Mononuclear cell (primary cell): Measurements from ENCODE around the gene CFAP77. TPM values are rescaled to one million over a fixed set of nuclear protein-coding genes. Genes with fewer than 3 reads are reported as not detected.

Experiments used
- H3K27me3 ChIP-seq: 2 replicates; pipeline ENCODE4 v1.6.0; 2011; ENCODE audit warnings: low read length, control low read depth; ENCODE audit not compliant: insufficient read depth
- H3K4me1 ChIP-seq: 2 replicates; pipeline ENCODE4 v1.5.1; 2011; ENCODE audit warnings: mild to moderate bottlenecking, low read length, control low read depth; ENCODE audit not compliant: insufficient read depth
- H3K4me3 ChIP-seq: 2 replicates; pipeline ENCODE4 v1.5.1; 2011; ENCODE audit warnings: mild to moderate bottlenecking, low read length, moderate library complexity
- H3K9me3 ChIP-seq: 2 replicates; pipeline ENCODE4 v1.5.1; 2011; ENCODE audit warnings: low read depth, mild to moderate bottlenecking, control low read depth, low read length
- total RNA-seq: library from RNA; depleted of rRNA; stranded (reverse); fragments of >200 nt; gene quantifications from one replicate; pipeline ENCODE4 v1.2.3, GENCODE V29; 2012

The CFAP77 gene
- total RNA-seq, 1 donor: not detected

DNA sequence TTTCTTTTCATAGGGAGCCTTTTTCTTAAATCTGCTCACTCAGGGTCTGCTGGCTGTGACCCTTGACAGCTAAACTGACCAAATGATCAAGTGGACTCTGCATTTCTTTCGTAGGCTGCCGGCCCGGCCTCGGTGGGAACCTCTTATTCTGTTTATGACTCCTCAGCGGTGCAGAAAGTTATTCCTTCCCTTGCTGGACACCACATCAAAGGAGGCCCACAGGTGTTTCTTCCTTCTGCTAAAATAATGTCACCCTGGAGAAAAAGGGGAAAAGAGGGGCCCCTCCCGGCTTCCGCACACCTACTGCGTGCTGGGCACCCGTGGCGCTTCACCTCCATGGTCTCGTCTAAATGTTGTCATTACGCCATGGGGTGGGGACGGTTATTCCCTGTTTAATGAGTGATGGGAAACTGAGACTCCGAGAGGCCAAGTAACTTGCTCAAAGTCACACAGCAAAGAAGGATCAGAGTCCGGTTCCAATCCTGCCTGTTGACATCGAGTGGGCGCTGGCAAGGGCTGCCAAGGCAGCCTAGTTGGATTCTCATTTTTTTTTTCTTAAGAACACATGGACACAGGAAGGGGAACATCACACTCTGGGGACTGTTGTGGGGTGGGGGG lies 72.3 kb downstream of the CFAP77 start:
- Histone ChIP-seq H3K27me3 (peaks cover 17% of the 10 kb centered on the region), H3K4me1 (peaks cover 7% of the 10 kb centered on the region), H3K4me3 (no peak overlapping the region), H3K9me3 (no peaks in the 10 kb centered on the region)

DNA sequence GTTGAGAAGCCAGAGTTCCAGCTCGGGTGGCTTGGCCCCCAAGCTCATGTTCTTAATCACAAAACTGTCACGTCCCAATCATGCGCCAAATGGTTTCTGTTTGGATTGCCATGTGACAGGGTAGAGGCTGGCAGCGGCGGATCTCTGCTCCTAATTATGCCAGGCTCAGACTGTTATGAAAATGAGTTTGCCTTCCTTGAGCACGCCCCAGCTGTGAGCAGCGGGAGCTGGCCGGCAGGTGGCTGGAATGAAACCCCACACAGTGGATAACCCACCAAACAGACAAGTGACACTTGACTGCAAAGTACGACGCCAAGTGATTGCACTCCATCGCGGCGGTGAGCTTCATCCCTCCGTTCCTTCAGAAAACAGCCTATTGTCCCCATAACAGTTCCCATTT lies 75.4 kb downstream of the CFAP77 start:
- no peaks in the 10 kb centered on the region for H3K9me3 ChIP-seq
- H3K27me3 ChIP-seq: peaks cover 30% of the 10 kb centered on the region
- H3K4me3 ChIP-seq: no peak overlapping the region
- H3K4me1 ChIP-seq: peaks cover 17% of the 10 kb centered on the region

DNA sequence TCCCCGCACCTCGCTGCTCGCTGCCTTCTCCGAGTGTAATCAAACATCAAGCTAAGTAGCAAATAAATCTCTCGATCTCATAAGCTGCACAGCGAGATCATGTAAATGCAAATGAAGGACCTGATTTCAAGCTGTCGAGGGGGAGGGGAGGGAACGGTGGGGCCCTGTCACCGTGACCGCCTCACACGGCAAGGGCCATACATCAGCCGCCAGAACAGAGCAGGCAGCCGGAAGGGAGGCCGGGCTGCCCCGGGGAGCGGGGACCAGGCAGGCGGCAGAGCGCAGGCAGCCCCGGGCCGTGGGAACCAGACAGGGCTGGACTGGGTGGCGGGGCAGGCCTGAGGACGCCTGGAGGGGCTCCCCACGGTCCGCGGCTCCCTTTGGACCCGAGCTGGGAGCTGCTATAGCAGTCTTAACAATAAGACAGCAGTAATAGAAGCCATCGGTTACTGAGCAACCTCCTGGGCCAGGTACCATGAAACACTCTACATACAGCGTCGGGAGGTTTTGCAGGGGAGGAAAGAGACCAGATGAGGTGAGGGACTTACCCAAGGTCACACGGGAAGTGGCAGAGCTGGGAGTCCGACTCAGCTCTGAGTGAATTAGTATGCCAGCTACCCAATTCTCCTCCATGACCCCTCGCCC lies 76.8 kb downstream of the CFAP77 start:
- H3K9me3 ChIP-seq: no peaks in the 10 kb centered on the region
- H3K27me3 ChIP-seq: peaks cover 30% of the 10 kb centered on the region
- H3K4me1 ChIP-seq: peaks cover 17% of the 10 kb centered on the region
- H3K4me3 ChIP-seq: no peak overlapping the region

DNA sequence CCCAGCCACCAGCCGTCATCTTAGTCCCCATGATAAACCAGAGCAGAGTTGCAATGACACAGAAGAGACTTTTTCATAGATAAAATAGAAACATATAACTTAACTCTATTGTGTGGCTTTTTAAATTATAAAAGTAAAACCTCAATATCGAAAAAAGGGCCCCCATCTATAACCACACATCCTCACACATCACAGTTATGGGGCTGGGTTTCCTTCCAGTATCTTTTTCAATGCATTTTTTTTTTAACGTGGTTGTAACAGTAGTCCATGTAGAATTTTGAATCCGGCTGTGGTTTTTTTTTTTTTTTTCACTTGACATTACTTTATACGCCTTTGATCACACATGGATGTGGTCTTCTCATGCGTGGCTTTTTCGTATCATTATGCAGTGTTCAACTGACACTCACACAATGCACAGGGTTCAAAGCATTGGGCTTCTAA lies 77.4 kb downstream of the CFAP77 start:
- H3K27me3 ChIP-seq: peaks cover 30% of the 10 kb centered on the region
- no peaks in the 10 kb centered on the region for H3K9me3 ChIP-seq
- no peak overlapping the region for H3K4me3 ChIP-seq
- peaks cover 17% of the 10 kb centered on the region for H3K4me1 ChIP-seq

DNA sequence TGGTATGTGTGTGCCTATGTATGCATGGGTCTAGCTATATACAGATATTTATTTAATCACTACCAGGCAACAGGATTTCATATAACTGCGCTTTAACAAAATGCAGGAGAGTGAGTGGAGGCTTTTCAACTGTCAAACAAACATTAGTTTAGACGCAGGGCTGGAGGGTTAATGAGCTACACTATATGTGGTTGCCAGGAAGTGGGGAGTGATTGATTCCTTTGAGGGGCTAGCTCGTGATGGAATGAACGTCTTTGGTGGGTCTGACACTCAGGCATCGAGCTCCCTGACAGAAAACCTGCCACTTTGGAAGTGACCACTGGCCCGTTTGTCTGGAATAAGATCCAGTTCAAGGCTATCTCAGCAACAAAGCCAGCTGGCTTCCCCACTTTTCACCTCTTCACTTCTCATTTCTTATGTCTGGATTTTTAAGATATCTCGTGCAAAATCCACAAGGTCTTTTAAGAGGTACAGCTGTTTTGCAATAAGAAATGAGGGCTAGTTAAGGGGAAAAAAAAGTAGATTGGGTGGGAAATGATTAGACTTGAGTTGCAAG lies 78.0 kb downstream of the CFAP77 start:
- Histone ChIP-seq H3K4me1 (peaks cover 17% of the 10 kb centered on the region), H3K27me3 (peaks cover 30% of the 10 kb centered on the region), H3K4me3 (no peak overlapping the region), H3K9me3 (no peaks in the 10 kb centered on the region)

DNA sequence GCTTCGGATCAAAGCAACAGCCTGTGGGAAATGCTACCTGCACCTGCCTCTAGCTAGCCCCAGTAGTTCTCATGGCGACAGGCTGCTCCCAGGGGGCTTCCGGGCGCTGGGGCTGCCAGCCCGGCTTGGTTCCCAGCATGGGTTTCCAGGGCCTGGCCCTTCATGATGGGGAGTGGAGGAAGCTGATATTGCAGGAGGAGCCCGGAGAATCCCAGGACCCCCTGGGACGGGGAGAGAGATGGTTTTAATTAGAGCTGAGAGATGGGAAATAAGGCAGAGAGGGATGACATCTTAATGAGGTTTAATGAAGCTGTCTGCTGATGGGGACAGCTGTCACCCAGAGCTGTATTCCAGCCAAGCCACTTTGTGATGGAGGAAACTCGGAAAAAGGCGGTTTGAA lies 78.6 kb downstream of the CFAP77 start:
- Histone ChIP-seq H3K4me1 (peaks cover 17% of the 10 kb centered on the region), H3K4me3 (no peak overlapping the region), H3K27me3 (peaks cover 30% of the 10 kb centered on the region), H3K9me3 (no peaks in the 10 kb centered on the region)

DNA sequence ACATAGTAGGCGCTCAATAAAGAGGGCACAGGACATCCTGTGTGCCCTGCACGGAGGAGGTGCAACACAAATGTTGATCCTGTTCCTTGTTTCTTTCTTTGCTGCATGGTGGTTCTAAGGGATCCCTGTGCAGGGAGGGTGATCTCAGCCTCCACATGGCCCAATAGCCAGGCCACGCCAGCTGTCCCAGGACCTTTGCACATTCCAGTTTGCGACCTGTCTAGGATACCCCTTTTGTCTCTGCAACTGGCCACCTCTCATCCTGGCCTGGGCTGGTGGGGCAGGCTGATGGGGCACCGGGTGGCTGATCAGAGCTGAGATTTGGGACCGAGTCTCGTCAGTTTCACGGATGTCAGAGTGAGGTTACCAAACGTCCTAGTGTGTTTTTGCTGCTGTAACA lies 79.5 kb downstream of the CFAP77 start:
- Histone ChIP-seq H3K27me3 (peaks cover 26% of the 10 kb centered on the region), H3K4me1 (peaks cover 17% of the 10 kb centered on the region), H3K4me3 (no peak overlapping the region), H3K9me3 (no peaks in the 10 kb centered on the region)

DNA sequence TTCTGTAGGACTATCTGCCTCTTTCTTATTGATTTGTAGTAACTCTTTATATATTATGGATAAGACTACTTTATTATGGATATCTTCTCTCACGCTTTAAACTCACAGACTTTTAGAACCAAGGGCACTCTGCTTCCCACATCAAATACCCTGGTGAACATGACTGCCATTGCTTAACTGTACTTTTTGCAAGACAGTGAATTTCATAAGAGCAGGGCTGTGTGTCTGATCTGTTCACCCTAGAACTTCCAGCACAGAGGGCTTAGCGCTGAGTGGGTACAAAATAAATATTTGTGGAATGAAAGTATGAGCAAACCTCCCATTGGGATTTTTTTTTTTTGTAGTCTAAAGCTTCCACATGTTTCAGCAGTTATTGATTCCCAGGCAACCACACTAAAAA lies 84.8 kb downstream of the CFAP77 start:
- no peaks in the 10 kb centered on the region for H3K9me3 ChIP-seq
- H3K27me3 ChIP-seq: peaks cover 5% of the 10 kb centered on the region

DNA sequence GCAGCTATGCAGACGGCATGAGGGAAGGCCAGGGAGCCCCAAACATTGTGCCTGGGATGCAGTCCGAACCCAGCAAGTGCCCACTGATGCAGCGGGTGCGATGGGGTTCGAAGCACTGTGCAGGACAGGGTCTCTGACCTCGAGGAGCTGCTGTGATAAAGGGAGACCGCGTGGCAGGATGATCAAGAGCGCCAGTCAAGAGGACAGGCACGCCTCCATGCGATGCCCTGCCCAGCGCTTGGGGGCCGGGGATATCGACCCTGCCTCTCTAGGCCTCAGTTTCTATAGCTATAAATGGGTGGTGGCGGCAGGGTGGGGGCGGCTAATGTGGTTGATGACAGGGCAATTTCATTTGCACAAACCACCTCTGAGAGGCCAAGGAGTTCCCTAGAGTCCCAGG lies 87.7 kb downstream of the CFAP77 start:
- H3K9me3 ChIP-seq: no peaks in the 10 kb centered on the region
- H3K27me3 ChIP-seq: no peaks in the 10 kb centered on the region
- H3K4me1 ChIP-seq: no peaks in the 10 kb centered on the region
- H3K4me3 ChIP-seq: no peak overlapping the region

More for the DNA sequence above, 84.8 kb downstream of the CFAP77 start:
- H3K4me1 ChIP-seq: no peaks in the 10 kb centered on the region
- H3K4me3 ChIP-seq: no peak overlapping the region

DNA sequence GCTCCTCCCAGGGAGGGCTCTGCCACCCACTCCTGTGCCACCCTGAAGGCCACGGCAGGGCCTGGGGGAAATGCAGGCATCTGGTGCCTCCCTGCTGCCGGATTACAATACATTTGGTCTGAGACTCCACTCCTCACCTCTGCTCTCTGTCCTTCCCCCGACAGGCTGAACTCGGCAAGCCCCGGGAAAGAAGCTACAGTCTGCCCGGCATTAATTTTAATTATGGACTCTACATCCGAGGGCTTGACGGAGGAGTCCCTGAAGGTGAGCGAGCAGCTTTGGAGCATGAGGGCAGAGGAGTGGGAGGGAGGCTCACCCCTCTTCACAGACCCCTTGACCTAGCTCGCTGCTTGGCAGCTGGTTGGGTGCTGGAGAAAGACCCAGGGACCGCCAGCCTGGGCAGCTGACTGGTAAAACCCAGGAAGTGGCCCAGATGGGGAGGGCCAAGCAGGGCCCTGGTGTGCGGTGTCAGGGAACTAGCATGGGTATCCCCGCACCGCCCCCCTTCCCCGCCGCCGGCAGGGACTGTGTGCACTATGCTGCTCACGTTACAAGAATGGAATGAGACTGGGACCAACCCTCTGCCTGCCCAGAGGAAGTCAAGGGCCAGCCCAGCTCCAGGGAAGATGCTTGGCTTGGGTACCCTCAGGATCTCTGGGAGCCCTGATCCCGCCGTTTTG lies 88.7 kb downstream of the CFAP77 start:
- no peaks in the 10 kb centered on the region for H3K4me1 ChIP-seq
- no peaks in the 10 kb centered on the region for H3K9me3 ChIP-seq
- H3K27me3 ChIP-seq: no peaks in the 10 kb centered on the region
- no peak overlapping the region for H3K4me3 ChIP-seq

DNA sequence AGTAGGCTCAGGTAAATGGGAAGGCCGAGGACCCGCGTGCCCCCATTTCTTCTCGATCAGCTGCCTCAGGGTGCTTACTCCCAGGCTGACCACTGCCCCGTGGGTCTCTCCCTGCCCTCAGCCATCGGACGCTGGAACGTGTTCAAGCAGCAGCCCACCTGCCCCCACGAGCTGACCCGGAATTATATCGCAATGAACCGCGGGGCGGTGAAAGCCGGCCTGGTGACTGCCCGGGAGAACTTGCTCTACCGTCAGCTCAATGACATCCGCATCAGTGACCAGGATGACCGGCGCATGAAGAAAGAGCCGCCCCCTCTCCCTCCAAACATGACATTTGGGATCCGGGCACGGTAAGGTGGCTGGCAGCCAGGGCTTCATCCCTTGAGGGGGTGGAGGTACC lies 89.2 kb downstream of the CFAP77 start:
- H3K27me3 ChIP-seq: no peaks in the 10 kb centered on the region
- no peaks in the 10 kb centered on the region for H3K4me1 ChIP-seq
- H3K4me3 ChIP-seq: no peak overlapping the region
- H3K9me3 ChIP-seq: no peaks in the 10 kb centered on the region

DNA sequence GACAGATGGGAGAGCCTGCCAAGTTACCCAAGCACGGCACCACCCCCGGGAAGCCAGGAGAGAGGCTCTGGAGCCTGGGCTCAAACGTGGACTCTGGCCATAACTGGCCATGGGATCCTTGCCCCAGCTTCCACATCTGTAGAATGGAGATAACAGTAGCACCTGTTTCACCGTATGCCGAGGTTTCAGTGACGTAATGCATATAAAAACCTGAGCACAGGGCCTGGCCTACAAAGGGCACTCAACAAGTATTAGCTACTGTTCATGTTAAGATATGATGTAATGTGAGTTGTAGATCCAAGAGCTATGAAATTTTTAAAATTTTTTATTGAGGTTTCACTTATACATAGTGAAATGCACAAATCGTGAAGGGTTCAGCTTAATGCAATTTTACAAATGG lies 90.2 kb downstream of the CFAP77 start:
- H3K4me3 ChIP-seq: no peak overlapping the region
- H3K4me1 ChIP-seq: no peaks in the 10 kb centered on the region

DNA sequence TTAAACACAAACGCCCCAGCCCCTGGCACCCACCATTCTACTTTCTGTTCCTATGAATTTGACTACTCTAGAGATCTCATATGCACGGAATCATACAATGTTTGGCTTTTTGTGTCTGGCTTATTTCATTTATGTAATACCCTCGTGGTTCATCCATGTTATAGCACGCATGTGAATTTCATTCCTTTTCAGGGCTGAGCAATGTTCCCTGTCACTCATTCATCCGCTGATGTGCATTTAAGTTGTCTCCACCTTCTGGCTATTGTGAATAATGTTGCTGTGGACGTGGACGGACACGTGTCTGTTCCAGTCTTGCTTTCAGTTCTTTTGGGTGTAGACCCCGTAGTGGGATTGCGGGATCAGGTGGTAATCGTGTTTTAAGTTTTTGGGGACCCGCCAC lies 92.5 kb downstream of the CFAP77 start:
- peaks cover 10% of the 10 kb centered on the region for H3K4me1 ChIP-seq
- no peaks in the 10 kb centered on the region for H3K9me3 ChIP-seq
- H3K4me3 ChIP-seq: no peak overlapping the region
- H3K27me3 ChIP-seq: no peaks in the 10 kb centered on the region

More for the DNA sequence above, 90.2 kb downstream of the CFAP77 start:
- Histone ChIP-seq H3K9me3 (no peaks in the 10 kb centered on the region), H3K27me3 (no peaks in the 10 kb centered on the region)

DNA sequence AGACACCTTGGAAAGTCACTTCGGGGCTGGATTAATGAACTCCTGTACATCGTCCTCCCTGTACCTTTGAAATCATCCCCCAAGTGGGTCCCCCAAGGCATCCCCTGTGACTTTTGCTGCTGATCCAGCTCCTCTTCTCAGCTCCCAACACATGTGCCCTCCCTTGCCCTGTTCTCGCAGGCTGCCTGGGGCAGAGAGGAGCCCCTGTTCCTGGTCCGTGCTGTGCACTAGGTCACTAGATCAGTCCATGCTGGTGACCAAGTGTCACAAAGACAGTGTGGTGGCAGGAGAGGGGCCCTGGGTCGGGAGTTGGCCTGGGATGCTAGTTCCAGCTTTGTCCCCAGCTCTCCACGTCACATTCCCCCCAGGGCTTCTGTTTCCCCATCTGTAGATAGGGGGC lies 93.1 kb downstream of the CFAP77 start:
- Histone ChIP-seq H3K4me3 (no peak overlapping the region), H3K27me3 (no peaks in the 10 kb centered on the region), H3K4me1 (peaks cover 14% of the 10 kb centered on the region), H3K9me3 (no peaks in the 10 kb centered on the region)

DNA sequence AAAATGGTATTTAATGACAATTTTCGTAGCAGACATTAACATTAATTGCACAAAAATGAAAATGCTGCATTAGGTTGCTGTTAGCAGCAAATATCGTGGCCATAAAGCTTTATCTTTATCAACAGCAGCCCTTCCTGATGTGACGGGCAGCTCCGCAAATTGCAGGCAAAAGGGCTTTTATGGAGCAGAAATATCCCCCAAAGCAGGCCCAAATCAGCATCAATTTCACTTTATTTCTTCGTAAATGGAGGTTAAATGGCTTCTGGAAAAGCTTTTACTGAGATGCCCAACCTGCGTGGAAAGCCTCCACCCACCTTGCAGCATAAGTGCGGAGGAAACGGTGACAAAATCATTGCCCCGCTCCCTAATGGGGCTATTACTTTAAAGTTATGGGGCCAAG lies 94.5 kb downstream of the CFAP77 start:
- peaks cover 14% of the 10 kb centered on the region for H3K4me1 ChIP-seq
- no peak overlapping the region for H3K4me3 ChIP-seq
- no peaks in the 10 kb centered on the region for H3K27me3 ChIP-seq
- H3K9me3 ChIP-seq: no peaks in the 10 kb centered on the region
